GM12892 (cell line): ENCODE measurements around the gene SPINK1.

Experiments
- POLR2A ChIP-seq: IDR thresholded peaks from 2 replicates; pipeline ENCODE4 v1.6.1; 2011; ENCODE audit warnings: low read depth, low read length, control low read depth
- TAF1 ChIP-seq: IDR thresholded peaks from 2 replicates; pipeline ENCODE4 v1.6.1; 2011; ENCODE audit warnings: low read depth, mild to moderate bottlenecking, control low read depth, low read length, borderline replicate concordance

DNA sequence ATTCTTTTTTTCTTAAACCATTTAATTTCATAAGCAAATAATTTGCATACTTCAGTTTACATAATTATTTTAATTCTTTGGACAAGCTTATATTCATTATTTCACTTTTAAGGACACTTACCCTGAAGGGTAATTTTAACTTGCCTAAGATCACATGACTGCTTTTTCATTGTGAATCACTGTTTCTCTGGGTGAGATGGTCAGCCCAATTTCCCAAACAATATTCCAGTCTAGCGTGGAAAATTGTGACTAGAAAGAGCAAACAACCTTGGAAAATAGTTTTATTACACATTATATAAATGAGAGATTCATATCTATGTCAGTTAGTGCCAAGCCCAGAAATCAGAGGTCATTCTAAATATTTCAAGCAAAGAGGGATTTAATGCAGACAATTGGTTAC, 27.5 kb downstream of the SPINK1 start:
- TF ChIP-seq TAF1 (no peak), POLR2A (no peak)
